ENCODE data around the gene RHEBL1.

- TF ChIP-seq CTCF (IDR thresholded peaks at IDR 0.05 in 8 of 11, conservative IDR thresholded peaks at IDR 0.05 in 3 of 11) (no peak), POLR2AphosphoS5 (IDR thresholded peaks at IDR 0.05) (no peak), POLR2A (IDR thresholded peaks at IDR 0.05) (no peak)
These were observed 35.5 kb downstream of the RHEBL1 start for GRCh38 chr12:49034286-49034622.
